HG02973 (cell line): ENCODE data around the gene CELF5.
"Not testable (repeated sequence)": the region's sequence is repeated elsewhere in the genome, so short reads cannot be mapped to it uniquely, and the experiment has no call there.

ENCODE experiments used
- ATAC-seq: cut with Tn5 transposase; IDR thresholded peaks from one replicate; pipeline ENCODE4 v1.9.1; 2021; ENCODE audit warnings: moderate library complexity; ENCODE audit not compliant: unreplicated experiment

The CELF5 gene

DNA sequence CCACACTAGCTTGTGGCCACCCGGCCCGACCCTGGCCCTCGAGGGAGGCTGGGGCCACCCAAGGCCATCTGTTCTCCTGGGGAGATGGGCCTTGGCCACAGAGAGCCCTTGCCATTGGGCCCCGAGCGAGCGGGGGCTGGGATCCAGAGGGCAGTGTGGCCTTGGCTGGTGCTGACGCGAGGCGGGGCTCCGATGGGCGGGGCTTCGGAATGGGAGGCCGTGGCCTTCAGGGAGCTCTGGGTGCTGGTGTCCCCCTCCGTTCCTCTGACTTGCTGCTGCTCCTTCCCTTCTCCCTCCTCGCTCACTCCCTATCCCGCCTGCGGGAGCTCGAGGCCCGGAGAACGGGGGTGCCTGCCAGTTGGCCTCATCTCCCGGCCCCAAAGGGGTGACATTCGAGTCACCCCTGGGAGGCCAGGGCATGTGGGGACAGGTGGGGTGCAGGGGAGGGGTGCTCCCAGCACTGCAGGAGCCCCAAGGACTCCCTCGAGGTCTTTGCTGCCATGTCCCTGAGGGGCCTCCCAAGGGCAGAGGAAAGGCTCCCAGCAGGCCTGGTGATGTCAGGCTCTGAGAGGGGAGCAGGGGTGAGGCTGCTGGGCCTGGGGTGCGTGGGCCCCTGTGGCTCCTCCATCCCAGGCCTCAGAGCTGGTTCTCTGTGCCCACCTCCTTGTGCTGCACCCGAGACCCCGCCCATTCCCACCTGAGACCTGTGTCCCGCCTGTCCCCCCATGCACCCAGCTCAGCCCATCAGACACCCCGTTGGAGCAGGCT is 34.6 kb upstream of the CELF5 start:
- ATAC-seq = no peak

DNA sequence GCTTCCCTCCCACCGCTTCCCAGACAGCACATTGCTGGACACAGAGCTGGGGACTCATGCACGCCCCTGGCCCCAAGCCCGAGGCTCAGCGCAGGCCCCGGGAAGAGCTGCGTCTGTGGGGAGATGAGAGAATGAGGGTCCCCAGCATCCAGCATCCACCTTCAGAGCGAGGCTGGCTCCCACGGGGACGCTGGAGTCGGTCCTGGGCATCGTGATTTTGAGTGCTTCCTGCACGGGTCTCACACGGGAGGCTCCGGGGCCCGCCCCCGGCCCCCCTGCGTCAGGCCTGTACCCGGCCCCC is 34.0 kb upstream of the CELF5 start:
- no peak for ATAC-seq

DNA sequence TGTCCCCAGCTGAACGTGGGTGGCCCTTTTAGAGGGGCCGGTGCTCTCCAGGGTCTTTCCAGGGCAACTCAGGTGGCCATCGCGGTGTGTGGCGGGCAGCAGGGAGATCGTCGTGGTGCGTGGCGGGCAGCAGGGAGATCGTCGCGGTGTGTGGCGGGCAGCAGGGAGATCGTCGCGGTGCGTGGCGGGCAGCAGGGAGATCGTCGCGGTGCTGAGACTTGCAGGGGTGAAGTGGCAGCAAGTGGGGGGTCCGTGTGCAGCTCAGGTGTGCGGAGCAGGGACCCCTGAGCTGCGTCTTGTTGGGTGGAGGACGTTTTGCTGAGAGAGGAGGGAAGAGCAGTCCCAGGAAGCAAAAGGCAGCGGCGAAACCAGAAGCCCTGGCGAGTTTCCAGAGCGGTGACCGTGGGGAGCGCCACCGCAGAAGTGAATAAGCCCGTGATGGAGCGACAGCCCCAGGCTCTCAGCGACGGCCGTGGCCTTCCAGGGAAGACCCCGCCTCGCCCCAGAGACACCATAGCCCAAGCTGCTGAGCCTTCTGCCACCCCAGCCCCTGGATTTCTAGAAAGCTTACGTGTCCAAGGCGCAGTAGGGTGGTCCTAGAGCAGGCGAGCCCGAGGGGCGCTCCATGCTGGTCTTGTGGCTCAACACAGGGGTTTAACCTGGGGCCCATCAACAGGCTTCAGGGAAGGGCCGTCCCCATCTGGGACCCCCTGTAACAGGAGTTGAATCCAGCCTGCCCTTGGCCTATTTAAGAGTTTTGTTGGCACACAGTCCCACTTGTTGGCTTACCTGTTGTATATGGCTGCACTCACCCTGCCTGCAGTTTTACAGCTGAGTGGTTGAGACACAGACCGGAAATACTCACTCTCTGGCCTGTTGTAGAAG is 33.3 kb upstream of the CELF5 start:
- no peak for ATAC-seq

DNA sequence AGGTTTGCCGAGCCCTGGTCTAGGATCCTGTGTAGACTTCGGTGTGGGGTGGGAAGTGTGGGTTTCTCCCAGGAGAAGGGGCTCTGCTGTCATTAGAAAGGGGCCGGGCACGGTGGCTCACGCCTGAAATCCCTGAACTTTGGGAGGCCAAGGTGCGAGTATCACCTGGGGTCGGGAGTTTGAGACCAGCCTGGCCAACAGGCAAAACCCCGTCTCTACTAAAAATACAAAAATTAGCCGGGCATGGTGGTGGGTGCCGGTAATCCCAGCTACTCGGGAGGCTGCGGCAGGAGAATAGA is 32.7 kb upstream of the CELF5 start:
- ATAC-seq = not testable (repeated sequence)

DNA sequence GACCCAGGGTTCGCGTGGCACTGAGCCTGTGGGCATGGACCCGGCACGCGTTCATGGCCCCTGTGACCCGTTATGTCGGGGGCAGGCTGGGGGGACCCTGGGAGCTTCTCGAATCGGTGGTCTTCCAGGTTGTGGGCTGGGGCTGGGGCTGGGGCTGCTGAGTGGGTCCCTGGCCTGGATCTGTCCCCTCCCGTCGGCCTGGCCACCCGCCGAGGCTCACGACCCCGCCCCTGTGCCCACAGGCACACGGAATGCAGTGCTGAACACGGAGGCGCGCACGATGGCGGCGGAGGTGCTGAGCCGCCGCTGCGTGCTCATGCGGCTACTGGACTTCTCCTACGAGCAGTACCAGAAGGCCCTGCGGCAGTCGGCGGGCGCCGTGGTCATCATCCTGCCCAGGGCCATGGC is 32.2 kb upstream of the CELF5 start:
- ATAC-seq = no peak

DNA sequence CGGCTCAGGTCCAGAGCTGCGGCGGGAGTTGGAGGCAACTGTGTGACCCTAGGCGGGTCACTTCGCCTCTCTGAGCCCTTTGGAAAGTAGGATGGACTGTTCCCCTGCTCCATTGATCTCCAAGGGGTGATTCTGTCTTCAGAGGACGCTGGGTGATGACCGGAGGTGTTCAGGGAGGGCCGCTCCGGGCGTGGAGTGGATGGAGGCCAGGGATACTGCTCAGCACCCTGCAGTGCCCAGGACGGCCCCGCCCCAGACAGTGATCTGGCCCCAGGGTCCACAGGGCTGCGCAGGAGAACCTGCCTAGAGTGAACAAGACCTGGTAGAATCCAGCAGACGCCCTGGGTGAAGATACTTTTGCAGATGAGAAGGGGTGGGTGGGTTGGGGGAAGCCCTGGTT is 31.8 kb upstream of the CELF5 start:
- no peak for ATAC-seq

DNA sequence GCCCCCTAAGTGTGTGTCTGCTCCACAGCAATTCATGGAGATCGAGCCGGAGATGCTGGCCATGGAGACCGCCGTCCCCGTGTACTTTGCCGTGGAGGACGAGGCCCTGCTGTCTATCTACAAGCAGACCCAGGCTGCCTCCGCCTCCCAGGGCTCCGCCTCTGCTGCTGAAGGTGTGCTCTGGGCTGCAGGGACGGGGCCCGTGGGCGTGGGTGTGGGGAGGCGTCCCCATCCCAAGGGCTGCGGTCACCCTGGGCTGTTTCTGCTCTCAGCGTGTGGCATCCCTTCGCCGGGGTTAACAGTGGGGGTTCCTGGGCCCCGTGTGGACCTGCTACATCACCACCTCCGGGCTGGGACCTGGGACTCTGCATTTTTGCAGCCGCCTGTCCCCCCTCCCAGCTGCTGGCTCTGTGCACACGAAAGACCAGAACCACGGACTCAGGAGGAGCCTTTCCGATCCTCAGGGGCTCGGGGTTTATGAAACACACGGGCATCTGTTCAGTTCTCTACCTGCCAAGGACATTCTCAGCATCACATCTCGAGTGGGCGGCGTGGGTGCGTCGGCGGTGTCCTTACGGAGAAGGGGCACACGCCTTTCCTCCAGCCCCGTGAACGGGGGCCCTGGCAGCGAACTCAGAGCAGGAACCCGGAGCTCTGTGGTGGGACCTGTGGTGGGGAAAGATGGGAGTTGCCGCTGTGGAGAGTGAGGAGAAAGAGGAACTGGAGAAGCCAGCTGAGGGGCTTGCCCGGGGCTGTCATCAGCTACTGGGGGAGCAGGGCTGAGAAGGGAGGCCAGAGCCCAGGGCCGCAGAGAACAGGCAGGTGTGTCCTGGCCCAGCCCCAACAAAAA is 31.0 kb upstream of the CELF5 start:
- no peak for ATAC-seq

DNA sequence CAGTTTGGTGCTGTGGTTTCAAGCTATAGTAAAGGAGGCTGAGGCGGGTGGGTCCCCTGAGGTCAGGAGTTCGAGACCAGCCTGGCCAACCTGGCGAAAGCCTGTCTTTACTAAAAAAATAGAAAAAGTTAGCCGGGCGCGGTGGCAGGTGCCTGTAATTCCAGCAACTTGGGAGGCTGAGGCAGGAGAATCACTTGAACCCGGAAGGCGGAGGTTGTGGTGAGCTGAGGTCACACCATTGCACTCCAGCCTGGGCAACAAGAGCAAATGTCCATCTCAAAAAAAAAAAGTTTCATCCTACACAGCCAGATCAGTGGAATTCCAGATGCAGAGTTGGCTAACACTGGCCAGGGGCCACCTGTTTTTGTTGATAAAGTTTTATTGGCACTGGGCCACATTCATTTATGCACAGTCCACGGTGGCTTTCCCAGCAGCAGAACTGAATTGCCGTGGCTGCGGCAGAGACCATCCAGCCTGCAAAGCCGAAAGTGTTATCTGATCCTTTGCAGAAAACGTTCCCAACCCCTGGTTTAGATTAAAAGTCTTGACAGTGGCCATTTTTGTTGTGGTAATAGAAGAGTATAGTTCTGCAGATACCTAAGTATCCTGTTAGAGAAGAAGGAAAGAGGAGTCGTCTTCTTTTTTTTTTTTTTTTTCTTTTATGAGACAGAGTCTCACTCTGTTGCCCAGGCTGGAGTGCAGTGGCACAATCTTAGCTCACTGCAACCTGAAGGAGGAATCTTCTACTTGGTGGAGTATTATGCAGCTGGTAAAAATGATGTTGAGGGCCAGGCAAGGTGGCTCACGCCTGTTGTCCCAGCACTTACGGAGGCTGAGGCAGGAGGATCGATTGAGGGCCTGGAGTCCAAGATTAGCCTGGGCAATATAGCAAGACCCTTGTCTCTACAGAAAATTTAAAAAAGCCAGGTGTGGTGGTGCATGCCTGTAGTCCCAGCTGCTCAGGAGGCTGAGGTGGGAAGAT is 30.1 kb upstream of the CELF5 start:
- ATAC-seq = no peak

DNA sequence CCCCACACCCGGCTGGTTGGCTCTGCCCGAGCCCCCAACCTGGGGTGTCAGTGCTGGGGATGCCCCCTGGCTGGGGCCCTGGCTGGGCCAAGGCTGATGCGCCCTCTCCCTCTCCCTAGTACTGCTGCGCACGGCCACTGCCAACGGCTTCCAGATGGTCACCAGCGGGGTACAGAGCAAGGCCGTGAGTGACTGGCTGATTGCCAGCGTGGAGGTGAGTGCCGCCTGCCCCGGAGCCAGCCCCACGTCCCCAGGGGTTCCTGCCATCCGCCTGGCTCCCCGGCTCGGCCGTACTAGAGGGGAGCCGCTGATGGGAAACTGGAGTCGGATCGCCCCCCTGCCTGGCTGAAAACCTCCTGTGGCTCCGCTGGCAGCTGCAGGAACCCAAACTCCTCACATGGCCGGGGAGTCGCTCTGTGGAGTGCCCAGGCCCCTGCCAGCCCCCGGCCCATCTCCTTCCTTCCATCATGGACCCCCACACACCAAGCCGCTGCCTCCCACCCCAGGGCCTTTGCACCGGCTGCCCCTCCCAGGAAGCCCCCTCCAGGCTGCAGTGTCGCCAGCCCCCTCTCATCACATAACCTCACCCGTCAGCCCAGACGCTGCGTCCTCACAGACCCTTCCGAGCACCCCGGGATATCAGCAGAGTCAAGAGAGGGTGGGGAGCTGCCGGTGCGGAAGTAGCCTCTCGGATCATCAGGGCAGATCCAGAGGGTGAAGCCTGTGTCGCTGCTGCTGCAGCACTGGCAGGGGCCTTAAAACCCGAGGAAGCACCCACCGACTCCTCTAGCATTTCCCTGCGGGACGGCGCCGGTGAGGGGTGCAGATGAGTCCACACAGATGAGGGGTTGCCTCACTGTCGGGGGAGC is 28.2 kb upstream of the CELF5 start:
- no peak for ATAC-seq

DNA sequence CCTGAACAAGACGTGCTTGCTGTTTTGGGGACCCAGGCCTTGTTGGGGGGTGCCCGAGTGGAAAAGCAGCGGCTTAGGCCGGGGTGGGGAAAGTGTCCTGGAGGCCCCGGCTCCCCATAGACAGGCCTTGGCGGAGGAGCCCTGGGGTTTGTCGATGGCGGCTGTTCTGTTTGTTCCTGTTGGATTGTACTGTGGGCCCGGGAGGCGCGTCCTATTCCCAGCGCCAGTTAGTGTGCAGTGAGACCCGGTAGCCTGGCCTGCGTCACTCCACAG is 27.6 kb upstream of the CELF5 start:
- ATAC-seq = no peak

DNA sequence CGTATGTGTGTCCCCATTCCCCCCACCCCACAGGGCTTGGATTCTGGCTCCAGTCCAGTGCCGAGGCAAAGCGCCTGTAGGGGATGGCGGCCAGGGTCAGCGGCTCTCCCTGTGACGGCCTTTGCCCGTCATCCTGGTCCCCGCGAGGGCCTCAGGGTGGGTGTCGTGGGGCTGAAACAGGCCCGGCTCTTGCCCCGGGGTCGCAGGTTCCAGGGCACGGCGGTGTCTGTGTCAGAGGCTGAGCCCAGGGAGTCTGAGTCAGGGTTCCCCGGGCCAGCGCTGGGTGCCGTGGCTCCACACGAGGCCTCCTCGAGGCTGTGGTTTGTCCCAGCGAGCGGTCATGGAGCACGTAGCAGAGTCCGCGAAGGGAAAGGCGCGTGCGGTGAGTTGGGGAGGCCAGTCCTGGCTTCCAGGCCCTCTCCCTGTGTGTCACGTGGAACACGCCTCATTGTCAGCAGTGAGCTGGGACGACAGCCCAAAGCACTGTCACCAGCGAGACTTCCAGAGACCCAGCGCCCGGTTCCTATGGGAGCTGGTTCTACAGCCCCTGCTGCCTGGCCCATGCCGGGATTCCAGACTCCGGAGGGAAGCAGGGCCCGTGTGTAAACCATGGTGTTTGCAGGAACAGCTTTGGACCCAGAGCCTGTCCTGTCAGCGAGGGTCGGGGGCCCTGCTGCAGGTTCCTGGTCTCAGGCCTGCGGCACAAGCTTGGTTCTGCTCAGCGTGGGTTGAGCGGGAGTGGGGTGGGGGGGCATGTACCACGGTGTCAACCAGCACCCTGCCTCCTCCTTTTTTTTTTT is 25.4 kb upstream of the CELF5 start:
- ATAC-seq = no peak

DNA sequence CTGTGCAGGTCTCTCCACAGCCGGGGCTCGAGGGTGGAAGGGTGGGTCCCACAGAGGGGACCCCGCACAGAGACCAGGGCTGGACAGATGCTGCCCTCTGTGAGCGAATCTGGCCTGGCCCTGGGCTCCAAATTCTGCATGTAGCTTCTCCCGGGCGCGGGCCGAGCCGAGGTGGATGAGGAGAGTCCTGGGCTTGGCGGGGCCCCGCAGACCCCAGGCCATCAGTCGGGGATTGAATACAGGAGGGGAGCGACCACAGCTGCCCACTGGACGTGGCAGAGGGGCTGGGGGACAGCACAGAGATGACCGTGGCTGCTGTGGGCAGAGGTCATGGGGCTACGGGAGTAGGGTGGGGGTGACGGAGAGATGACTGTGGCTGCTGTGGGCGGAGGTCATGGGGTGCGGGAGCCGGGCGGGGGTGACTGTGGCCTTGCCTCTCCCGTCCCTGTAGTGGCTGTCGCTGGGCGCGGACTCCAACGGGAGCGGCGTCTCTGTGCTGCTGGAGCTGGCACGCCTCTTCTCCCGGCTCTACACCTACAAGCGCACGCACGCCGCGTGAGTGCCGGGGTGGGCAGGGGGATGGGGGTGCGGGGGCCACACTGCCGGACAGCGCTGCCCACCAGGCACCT is 23.3 kb upstream of the CELF5 start:
- ATAC-seq = no peak

DNA sequence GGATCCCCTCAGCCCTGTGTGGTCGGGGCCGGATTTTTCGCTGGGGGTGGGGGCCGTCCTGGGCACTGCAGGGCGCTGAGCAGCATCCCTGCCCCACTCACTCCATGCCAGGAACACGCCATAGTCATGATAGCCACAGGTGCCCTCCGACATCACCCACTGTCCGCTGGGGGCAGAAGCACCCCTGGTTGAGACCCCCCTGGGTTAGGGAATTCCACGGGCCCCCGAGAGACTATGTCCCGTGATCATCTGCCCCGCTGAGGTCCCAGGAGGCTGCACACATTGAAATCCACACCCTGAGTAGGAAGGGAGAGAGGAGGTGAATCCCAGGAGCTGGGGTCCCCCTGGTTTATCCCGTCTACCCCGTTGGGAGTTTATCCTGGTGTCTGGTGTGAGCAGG is 22.6 kb upstream of the CELF5 start:
- ATAC-seq = no peak

DNA sequence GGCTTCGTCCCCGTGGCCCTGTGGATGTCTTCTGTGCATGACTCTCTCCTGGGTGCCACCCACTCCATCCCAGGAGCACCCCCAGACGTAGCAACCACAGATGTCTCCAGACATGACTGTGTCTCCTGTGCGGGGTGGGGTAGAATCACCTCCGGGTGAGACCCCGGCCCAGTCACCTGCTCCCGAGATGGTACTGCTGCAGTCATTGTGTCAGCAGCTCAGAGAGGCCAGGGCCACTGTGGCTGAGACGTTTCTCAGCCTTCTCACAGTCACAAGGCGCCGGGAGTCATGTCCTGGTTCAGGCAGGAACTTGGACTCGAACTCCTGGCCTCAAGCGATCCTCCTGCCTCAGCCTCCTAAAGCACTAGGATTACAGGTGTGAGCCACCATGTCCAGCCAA is 22.1 kb upstream of the CELF5 start:
- ATAC-seq = no peak

DNA sequence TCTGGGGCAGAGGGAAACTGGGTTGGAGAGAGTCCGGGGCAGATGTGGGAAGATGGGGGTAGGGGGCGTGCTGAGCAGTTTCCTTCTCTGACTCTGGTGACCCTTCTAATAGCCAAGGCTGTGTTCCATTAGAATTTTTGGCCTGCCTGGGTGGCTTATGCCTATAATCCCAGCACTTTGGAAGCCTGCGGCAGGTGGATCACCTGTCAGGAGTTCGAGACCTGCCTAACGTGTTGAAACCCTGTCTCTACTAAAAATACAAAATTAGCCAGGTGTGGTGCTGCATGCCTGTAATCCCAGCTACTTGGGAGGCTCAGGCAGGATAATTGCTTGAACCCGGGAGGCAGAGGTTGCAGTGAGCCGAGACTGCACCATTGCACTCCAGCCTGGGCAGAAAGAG is 21.6 kb upstream of the CELF5 start:
- ATAC-seq = not testable (repeated sequence)

DNA sequence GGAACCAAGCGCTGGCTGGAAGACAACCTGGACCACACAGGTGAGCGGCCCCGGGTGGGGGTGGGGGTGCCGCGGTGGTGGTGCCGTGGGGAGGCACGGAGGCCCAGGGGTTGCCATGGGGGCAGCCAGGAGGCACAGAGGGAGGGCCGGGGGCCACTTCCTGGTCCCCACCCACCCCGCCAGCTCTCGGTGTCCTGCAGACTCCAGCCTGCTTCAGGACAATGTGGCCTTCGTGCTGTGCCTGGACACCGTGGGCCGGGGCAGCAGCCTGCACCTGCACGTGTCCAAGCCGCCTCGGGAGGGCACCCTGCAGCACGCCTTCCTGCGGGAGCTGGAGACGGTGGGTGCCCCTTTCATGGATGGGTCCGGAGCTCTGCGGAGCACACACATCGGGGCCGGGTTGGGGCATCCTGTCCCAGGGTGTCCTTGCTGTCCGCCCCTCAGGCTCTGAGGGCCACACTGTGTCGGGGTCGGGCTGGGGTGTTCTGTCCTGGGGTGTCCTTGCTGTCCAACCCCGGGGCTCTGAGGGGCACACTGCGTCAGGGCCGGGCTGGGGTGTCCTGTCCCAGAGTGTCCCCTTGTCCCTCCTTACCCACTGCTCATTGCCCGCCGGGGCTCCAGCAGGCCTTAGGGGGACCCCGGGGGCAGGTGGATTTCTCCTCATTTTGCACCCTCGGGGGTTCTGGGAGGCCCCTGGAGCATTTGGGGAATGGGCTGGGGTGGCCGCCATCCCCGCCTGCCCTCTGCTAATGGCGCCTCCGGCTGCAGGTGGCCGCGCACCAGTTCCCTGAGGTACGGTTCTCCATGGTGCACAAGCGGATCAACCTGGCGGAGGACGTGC is 20.4 kb upstream of the CELF5 start:
- ATAC-seq = no peak

DNA sequence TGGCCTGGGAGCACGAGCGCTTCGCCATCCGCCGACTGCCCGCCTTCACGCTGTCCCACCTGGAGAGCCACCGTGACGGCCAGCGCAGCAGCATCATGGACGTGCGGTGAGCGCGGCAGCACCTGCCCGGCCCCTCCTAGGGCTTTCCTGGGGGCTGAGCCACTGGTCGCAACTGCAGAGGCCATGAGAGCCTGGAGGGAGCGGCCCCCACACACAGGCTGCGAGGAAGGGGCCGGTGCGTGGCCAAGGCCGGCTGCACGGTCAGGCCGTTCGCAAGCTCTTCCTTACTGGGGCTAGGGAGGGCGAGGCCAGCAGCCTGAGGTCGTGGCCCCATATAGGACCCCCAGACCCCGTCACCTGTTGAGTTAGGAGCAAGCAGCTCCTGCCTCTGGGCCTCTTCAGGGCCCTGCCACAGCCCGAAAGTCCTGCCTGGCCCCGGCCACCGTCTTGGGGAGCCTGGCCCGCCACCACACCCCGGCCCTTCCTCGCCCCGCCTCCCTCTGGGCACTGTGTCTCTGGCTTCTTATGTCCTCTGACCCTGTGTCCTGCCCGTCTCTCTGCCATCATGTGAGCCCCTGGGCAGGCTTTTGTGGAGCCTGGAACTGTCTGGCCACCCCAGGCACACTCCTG is 19.7 kb upstream of the CELF5 start:
- ATAC-seq = no peak
